ENCODE data around the gene SYDE2. TPM values are rescaled to one million over a fixed set of nuclear protein-coding genes. Genes with fewer than 3 reads are reported as not detected.

Gene SYDE2
- total RNA-seq, 6 experiments from 2014 or later: 3.2 to 6.7 (median 4.4) TPM

DNA sequence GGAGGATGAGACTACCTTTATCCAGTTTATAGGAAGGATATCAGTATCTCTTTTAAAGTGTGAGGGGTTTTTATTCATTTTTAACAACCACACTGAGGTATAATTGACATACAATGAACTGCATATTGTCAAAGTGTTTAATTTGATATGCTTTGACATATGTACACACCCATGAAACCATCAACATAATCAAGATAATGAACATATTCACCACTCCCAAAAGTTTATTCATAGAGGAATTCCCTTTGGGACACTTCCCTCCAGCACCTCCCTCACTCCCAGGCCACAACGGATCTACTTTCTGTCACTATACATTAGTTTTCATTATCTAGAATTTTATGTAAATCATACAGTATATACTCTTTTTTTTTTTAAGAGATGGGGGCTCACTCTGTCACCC lies 89.1 kb downstream of the SYDE2 start:
- Histone ChIP-seq H3K9me3 (no peaks in the 10 kb centered on the region), H3K27me3 (no peaks in the 10 kb centered on the region), H3K36me3 (no peaks in the 10 kb centered on the region), H3K4me3 (no peak overlapping the region), H3K4me1 (no peaks in the 10 kb centered on the region), H3K27ac (no peak overlapping the region)
- no peak for DNase-seq
- no peak for ATAC-seq
- intact Hi-C loops (cut with DNase I): loop anchor here (5.0 to 10.0 kb wide), 2 partner anchors 123 to 126 kb away; no protein-coding TSS in a partner anchor
- TF ChIP-seq POLR2A (IDR thresholded peaks at IDR 0.05): no peak
- TF ChIP-seq, protein P1, sequence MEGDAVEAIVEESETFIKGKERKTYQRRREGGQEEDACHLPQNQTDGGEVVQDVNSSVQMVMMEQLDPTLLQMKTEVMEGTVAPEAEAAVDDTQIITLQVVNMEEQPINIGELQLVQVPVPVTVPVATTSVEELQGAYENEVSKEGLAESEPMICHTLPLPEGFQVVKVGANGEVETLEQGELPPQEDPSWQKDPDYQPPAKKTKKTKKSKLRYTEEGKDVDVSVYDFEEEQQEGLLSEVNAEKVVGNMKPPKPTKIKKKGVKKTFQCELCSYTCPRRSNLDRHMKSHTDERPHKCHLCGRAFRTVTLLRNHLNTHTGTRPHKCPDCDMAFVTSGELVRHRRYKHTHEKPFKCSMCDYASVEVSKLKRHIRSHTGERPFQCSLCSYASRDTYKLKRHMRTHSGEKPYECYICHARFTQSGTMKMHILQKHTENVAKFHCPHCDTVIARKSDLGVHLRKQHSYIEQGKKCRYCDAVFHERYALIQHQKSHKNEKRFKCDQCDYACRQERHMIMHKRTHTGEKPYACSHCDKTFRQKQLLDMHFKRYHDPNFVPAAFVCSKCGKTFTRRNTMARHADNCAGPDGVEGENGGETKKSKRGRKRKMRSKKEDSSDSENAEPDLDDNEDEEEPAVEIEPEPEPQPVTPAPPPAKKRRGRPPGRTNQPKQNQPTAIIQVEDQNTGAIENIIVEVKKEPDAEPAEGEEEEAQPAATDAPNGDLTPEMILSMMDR (IDR thresholded peaks at IDR 0.05): no peak
- WGBS (ENCODE audit: insufficient coverage, low coverage, low lambda C conversion rate, missing lambda C conversion rate): 81% methylated on average over 1 of the region's 1 CpG

DNA sequence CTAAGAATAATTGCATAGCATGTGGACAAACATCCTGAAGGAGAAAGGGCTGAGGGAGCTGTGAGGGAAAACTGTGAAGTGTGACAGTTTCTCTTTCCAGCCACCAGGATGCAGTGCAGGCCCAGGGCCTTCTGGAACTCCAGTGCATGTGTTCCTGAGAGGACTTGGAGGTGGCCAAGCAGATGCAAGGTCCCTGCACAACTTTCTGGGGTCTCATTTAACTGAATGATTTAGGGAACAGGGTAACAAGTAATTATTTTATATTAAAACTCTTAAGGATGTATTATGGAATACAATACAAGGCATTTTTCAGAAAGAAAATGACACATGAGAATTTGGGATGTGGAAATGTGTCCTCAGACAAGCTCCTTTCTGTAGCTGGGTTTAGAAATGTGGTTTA lies 91.3 kb downstream of the SYDE2 start:
- TF ChIP-seq, protein P1 (IDR thresholded peaks at IDR 0.05): peak; percentile 74 to 84 (median 82)
- no peak for TF ChIP-seq POLR2A (IDR thresholded peaks at IDR 0.05)
- Histone ChIP-seq H3K9me3 (no peaks in the 10 kb centered on the region), H3K27ac (no peak overlapping the region), H3K4me3 (no peak overlapping the region), H3K4me1 (no peaks in the 10 kb centered on the region), H3K27me3 (no peaks in the 10 kb centered on the region), H3K36me3 (no peaks in the 10 kb centered on the region)
- DNase-seq (peak; percentile 49 to 65 (median 58)), ATAC-seq (peak; percentile 96 to 99 (median 99))
- intact Hi-C loops (cut with DNase I): no loop called here

Small RNA genes within 50 kb of the gene (microRNA-seq; reads per million reads assigned to microRNA genes)
- 0 reads per million in 2 donors for gene MIR4423

Small RNA genes within 50 kb of the gene (small RNA-seq; reads per million reads assigned to genes)
- 0 reads per million in 2 experiments for gene MIR4423

Other genes with a start within 250 kb of the SYDE2 start
- gene MCOLN2, start 203.9 kb downstream of the SYDE2 start, total RNA-seq: under 1 TPM in 2 of 6 experiments, not detected in 4; 0.09 to 0.19 TPM
- under 1 TPM; 0.09 to 0.26 (median 0.15) TPM for gene MCOLN3, start 152.5 kb downstream of the SYDE2 start, total RNA-seq
- gene C1orf52, start 58.6 kb upstream of the SYDE2 start, total RNA-seq: 1 to 10 TPM; 4.7 to 8.0 (median 6.7) TPM
- 10 to 100 TPM in 2 of 6 experiments, 1 to 10 TPM in 4; 7.3 to 14.1 (median 9.1) TPM for gene BCL10, start 75.6 kb upstream of the SYDE2 start, total RNA-seq

Data from right lobe of liver (tissue), 6 donors.